ENCODE results near the gene RAPH1.

Gene RAPH1

DNA sequence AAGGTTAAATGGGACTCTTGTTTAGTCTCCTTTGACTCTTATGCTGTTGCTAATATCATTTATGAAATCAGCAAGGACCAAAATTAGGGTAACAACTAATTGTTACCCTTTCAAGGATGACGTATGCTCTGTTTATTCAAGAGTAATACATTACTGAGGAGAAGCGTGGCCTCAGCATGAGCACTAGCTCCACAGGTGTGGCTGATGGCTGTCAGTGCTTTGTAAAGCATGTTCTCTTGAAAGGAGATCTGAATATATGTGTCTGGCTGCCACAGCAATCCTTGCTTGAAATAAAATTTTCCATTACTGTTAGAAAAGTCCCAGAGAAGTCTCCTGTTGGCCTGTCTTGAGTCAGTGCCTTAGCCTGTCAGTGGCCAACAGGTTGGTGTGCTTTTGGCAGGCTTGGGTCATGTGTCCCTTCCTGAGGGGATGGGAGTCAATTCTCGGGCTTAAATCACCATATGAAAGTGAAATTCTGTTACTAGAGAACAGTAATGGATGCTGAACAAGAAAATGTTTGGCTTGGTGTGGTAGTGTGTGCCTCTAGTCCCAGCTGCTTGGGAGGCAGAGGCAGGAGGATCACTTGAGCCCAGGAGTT lies 174.2 kb downstream of the RAPH1 start:
- DNase-seq = no peak

DNA sequence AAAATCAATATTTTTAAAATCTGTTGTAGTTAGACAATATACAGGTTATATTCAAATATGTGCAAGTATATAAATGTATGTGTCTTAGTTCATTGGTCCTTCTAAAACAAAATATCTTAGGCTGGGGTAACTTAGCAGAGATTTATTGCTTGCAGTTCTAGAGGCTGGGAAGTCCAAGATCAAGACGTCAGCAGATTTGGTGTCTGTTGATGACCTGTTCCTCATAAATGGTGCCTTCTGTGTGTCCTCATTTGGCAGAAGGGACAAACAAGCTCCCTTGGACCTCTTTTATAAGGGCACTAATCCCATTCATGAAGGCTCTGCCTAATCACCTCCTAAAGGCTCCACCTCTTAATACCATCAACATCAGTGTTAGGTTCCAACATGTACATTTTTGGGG lies 175.7 kb downstream of the RAPH1 start:
- no peak for DNase-seq

DNA sequence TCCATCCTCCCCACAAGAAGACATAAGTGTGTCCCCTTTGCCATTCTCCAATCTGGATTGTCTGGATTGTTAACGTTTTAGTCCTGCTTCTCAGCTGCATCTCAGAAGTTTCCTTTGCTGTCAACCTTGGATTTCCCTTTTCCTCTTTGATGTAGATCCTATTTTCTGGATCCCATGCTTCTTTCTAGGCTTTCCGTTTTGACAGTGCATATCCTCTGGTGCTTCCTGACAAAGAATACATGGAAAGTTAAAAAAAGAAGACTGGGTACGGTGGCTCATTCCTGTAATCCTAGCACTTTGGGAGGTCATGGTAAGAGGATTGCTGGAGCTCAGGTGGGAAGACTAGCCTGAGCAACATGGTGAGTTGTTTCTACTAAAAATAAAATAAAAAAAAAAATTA lies 180.1 kb downstream of the RAPH1 start:
- DNase-seq = no peak

DNA sequence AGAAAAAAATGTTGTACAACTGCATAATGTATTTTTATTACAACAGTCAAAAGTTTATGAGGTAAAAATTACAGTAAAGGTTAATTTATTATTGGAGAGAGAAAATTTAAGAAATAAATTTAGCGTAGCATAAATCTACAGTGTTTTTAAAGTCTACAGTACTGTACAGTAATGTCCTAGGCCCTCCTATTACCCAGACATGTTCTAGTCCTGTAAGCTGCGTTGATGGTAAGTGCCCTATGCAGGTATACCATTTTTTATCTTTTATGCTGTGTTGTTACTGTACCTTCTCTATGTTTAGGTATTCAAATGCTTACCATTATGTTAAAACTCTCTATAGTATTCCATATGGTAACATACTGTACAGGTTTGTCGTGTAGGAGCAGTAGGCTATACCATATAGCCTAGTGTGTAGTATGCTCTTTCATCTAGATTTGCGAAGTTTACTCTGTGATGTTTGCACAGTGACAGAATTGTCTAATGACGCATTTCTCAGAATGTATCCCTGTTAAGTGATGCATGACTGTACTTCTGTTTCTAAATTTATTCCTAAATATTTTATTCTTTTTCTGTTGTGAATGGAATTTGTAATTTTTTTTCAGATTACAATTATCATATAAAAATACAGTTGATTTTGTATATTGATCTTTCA lies 182.4 kb downstream of the RAPH1 start:
- no peak for DNase-seq

- DNase-seq = no peak
These were observed 187.7 kb downstream of the RAPH1 start for GRCh38 chr2:203347375-203347774.

DNA sequence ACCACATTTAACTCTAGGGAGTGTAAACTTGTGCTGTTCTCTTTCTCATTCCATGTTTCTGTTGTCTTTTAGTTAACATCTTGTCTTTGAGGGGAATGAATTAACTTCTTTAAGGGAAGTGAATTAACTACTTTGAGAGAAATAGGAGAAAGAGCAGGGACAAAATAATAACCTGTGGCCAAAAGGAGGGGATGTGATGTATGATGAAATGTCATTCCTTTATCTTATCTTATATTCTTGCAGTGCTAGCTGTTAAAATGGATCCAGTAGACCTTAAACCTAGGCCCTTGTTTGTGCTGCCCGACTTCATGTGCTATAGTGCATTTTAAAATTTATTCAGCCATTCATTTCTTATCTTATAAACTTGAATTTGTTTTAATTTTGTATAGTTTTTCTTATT lies 188.5 kb downstream of the RAPH1 start:
- DNase-seq = no peak

DNA sequence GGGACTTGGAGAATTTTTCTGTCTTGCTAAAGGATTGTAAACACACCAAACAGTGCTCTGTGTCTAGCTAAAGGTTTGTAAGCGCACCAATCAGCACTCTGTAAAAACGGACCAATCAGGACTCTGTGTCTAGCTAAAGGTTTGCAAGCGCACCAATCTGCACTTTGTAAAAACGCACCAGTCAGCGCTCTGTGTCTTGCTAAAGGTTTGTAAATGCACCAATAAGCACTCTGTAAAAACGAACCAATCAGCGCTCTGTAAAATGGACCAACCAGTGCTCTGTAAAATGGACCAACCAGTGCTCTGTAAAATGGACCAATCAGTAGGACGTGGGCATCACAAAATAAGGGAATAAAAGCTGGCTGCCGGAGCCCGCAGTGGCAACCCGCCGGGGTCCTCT lies 190.4 kb downstream of the RAPH1 start:
- no peak for DNase-seq
